SH-SY5Y (cell line): ENCODE measurements around the gene GSE1.

ENCODE experiments used
- GATA2 ChIP-seq: IDR thresholded peaks from 2 replicates; pipeline ENCODE4 v1.6.1; 2011; ENCODE audit warnings: mild to moderate bottlenecking, low read depth, low read length
- GATA3 ChIP-seq: IDR thresholded peaks from 2 replicates; pipeline ENCODE4 v1.6.1; 2011; ENCODE audit warnings: low read depth, mild to moderate bottlenecking, low read length, moderate library complexity

DNA sequence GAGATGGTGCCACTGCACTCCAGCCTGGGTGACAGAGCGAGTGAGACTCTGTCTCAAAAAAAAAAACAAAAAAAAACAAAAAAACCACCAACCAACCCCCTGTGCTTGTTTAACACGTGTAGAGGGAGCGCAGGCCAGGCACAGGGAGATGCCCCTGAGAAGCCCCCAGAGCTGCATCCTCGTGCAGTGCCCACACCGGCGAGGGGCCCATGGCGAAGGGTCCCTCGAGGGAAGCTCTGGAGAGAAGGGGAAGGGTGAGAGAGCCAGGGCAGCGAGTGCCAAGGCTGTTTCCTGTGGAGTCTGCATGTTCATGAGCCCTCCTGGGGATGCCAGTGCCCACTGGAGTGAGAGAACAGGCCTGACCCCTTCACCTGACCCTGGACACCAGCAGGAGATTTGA is 47.8 kb upstream of the GSE1 start:
- no peak for TF ChIP-seq GATA2
- TF ChIP-seq GATA3 = no peak
